SU-DHL-6 (cell line): ENCODE measurements around the gene STPG4.

ENCODE experiments used
- H2AFZ ChIP-seq: fragments of 200-600 bp; sonication (generic); 2 replicates; pipeline ENCODE4 v1.6.1; 2014; ENCODE audit warnings: low read depth, mild to moderate bottlenecking, moderate library complexity, mixed read lengths, antibody characterized with exemption, low read length; ENCODE audit not compliant: severe bottlenecking
- H3F3A ChIP-seq: fragments of 200-600 bp; shearing (Covaris generic); 2 replicates; pipeline ENCODE4 v1.6.0; 2016; ENCODE audit warnings: antibody characterized with exemption, mild to moderate bottlenecking; ENCODE audit not compliant: insufficient read depth
- H3K27ac ChIP-seq: fragments of 200-600 bp; sonication (generic); 2 replicates; pipeline ENCODE4 v1.5.1; 2016; ENCODE audit warnings: low read depth, mild to moderate bottlenecking, low read length, moderate library complexity, mixed read lengths
- H3K27me3 ChIP-seq: fragments of 200-600 bp; sonication (generic), shearing (Covaris generic); 2 replicates; pipeline ENCODE4 v1.6.0; 2014; ENCODE audit warnings: mild to moderate bottlenecking, low read length
- H3K36me3 ChIP-seq: fragments of 200-600 bp; sonication (generic); 2 replicates; pipeline ENCODE4 v1.6.1; 2014; ENCODE audit warnings: mild to moderate bottlenecking, low read length, mixed read lengths
- H3K4me2 ChIP-seq: fragments of 300-600, 200-600 bp; shearing (Covaris generic), sonication (generic); 2 replicates; pipeline ENCODE4 v1.6.0; 2014; ENCODE audit warnings: low read length, low read depth, mild to moderate bottlenecking; ENCODE audit not compliant: poor library complexity, severe bottlenecking
- H3K4me3 ChIP-seq: fragments of 200-600 bp; sonication (generic); 2 replicates; pipeline ENCODE4 v1.5.1; 2014; ENCODE audit warnings: antibody characterized with exemption, low read length, mild to moderate bottlenecking, mixed read lengths; ENCODE audit not compliant: insufficient read depth, poor library complexity, severe bottlenecking
- H3K79me2 ChIP-seq: fragments of 200-600 bp; sonication (generic); 2 replicates; pipeline ENCODE4 v1.6.1; 2014; ENCODE audit warnings: mild to moderate bottlenecking, low read length, moderate library complexity; ENCODE audit not compliant: insufficient read depth
- H3K9ac ChIP-seq: fragments of 200-600 bp; sonication (generic); 2 replicates; pipeline ENCODE4 v1.7.0; 2014; ENCODE audit warnings: mild to moderate bottlenecking, low read length
- H3K9me2 ChIP-seq: fragments of 200-600 bp; sonication (generic); replicated peaks from 2 replicates; pipeline ENCODE4 v1.6.1; 2014; ENCODE audit warnings: low read length; ENCODE audit not compliant: insufficient read depth
- H3K9me3 ChIP-seq: fragments of 200-600 bp; sonication (generic); 2 replicates; pipeline ENCODE4 v1.6.1; 2014; ENCODE audit warnings: low read length, mixed read lengths; ENCODE audit not compliant: insufficient read depth
- H4K20me1 ChIP-seq: fragments of 200-600 bp; sonication (generic); 2 replicates; pipeline ENCODE4 v1.6.1; 2014; ENCODE audit warnings: low read depth, mild to moderate bottlenecking, antibody characterized with exemption, low read length, moderate library complexity, mixed read lengths
- EZH2phosphoT487 ChIP-seq: fragments of 200-600 bp; sonication (generic), shearing (Covaris generic); conservative IDR thresholded peaks from 2 replicates; pipeline ENCODE4 v1.6.1; 2018; ENCODE audit warnings: mild to moderate bottlenecking, antibody characterized with exemption, low read length, moderate library complexity, mixed read lengths
- TF ChIP-seq, protein P1 (sequence below): fragments of 200-600 bp; sonication (generic); IDR thresholded peaks from one replicate; pipeline ENCODE4 v1.5.1; 2017; ENCODE audit warnings: antibody characterized with exemption, mild to moderate bottlenecking, low read length, moderate library complexity; ENCODE audit not compliant: insufficient read depth, poor library complexity, severe bottlenecking

Gene STPG4

DNA sequence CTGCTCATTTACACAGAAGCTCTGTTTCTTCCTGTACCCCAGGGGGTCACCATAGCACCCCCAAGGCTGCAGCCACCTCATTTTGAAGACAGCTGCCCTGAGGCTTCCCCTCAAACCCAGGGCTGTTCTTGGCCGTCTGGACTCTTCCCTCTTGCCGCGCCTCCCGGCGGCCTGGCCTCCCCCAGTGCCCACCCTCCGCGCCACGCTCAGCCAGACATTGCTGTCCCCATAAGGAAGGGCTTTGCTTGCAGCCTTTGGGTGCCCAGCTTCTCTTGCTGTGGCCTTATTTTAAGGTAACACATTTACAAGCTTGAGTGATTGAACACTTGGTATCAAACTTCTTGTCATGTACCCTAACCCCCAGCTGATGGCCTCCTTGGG is 79.0 kb downstream of the STPG4 start:
- Histone ChIP-seq H2AFZ (no peak overlapping the region), H3K4me3 (no peak overlapping the region), H4K20me1 (no peaks in the 10 kb centered on the region), H3K9me2 (no peaks in the 10 kb centered on the region), H3K4me2 (no peak overlapping the region), H3K27me3 (no peaks in the 10 kb centered on the region), H3K79me2 (no peaks in the 10 kb centered on the region), H3K9ac (no peak overlapping the region), H3K27ac (no peak overlapping the region), H3K36me3 (no peaks in the 10 kb centered on the region), H3K9me3 (no peaks in the 10 kb centered on the region), H3F3A (no peaks in the 10 kb centered on the region)
- TF ChIP-seq EZH2phosphoT487 = no peak
- TF ChIP-seq, protein P1, sequence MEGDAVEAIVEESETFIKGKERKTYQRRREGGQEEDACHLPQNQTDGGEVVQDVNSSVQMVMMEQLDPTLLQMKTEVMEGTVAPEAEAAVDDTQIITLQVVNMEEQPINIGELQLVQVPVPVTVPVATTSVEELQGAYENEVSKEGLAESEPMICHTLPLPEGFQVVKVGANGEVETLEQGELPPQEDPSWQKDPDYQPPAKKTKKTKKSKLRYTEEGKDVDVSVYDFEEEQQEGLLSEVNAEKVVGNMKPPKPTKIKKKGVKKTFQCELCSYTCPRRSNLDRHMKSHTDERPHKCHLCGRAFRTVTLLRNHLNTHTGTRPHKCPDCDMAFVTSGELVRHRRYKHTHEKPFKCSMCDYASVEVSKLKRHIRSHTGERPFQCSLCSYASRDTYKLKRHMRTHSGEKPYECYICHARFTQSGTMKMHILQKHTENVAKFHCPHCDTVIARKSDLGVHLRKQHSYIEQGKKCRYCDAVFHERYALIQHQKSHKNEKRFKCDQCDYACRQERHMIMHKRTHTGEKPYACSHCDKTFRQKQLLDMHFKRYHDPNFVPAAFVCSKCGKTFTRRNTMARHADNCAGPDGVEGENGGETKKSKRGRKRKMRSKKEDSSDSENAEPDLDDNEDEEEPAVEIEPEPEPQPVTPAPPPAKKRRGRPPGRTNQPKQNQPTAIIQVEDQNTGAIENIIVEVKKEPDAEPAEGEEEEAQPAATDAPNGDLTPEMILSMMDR = no peak

DNA sequence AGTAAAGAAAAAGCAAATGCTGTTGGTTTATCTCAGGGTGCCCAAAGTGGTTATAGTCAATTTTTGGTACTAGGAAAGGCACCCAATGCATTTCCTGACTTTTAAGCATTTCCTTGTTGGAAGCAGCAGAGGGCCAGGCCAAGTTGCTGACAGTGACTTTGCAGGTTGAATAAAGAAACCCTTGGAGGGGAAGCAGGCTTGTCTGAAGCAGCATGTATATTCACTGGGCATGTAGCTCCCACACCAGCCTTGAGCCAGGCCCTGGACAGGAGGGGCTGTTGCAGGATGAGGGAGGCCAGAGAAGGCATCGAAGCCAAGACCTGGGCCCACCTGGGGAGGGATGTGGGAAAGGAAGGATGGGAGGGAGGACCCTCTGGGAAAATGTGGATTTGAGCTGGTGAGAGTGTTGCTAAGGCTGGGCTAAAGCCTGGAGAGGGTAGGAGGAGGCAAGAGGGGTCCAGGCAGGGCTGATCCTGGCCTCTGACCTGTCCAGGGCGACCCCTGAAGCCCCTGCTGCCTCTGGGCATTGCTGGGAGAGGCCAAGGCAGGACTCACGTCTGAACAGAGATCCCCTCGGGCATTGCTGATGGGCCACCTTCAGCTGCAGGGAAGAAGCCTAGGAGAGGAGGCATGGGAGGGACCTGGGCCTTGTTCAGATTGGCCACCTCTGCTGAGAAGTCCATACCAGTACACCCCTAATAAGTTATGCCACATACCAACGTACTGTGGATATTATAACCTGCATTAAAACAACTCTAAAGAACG is 79.6 kb downstream of the STPG4 start:
- no peaks in the 10 kb centered on the region for H3F3A ChIP-seq
- TF ChIP-seq, protein P1 = no peak
- TF ChIP-seq EZH2phosphoT487 = no peak
- no peaks in the 10 kb centered on the region for H3K27me3 ChIP-seq
- H3K4me2 ChIP-seq = no peak overlapping the region
- H3K4me3 ChIP-seq = no peak overlapping the region
- no peak overlapping the region for H2AFZ ChIP-seq
- no peaks in the 10 kb centered on the region for H4K20me1 ChIP-seq
- H3K27ac ChIP-seq = no peak overlapping the region
- no peaks in the 10 kb centered on the region for H3K36me3 ChIP-seq
- H3K9ac ChIP-seq = no peak overlapping the region
- H3K79me2 ChIP-seq = no peaks in the 10 kb centered on the region
- H3K9me3 ChIP-seq = no peaks in the 10 kb centered on the region
- no peaks in the 10 kb centered on the region for H3K9me2 ChIP-seq

DNA sequence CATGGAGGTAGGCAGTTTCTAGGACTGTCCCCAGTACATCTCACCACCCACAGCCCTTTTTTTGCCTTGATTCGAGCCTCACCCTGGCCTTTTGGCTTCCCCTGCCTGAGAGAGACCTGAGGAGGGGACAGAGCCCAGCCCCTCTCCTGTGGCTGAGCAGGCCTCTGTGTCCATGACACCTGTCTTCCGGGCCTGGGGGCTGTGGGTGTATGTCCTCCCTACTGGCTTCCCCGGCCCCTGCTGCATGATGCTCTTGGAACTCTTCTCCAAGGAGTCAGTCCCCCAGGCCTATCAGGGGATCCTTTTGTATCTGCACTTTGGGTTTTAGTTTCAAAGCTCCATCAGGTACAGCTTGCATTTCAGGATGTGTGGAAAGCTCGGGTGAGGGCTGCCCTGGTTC is 80.4 kb downstream of the STPG4 start:
- TF ChIP-seq, protein P1 = no peak
- no peak for TF ChIP-seq EZH2phosphoT487
- no peaks in the 10 kb centered on the region for H3K9me2 ChIP-seq
- H3K4me2 ChIP-seq = no peak overlapping the region
- H3K79me2 ChIP-seq = no peaks in the 10 kb centered on the region
- no peak overlapping the region for H3K9ac ChIP-seq
- H3K27ac ChIP-seq = no peak overlapping the region
- no peaks in the 10 kb centered on the region for H3K9me3 ChIP-seq
- H3K4me3 ChIP-seq = no peak overlapping the region
- H2AFZ ChIP-seq = no peak overlapping the region
- H4K20me1 ChIP-seq = no peaks in the 10 kb centered on the region
- H3F3A ChIP-seq = no peaks in the 10 kb centered on the region
- no peaks in the 10 kb centered on the region for H3K36me3 ChIP-seq
- H3K27me3 ChIP-seq = no peaks in the 10 kb centered on the region
